ENCODE results near the gene SLCO2B1. TPM values are rescaled to one million over a fixed set of nuclear protein-coding genes. Genes with fewer than 3 reads are reported as not detected.

The SLCO2B1 gene
- total RNA-seq, 1 donor from 2014 or later: 0.18 TPM

DNA sequence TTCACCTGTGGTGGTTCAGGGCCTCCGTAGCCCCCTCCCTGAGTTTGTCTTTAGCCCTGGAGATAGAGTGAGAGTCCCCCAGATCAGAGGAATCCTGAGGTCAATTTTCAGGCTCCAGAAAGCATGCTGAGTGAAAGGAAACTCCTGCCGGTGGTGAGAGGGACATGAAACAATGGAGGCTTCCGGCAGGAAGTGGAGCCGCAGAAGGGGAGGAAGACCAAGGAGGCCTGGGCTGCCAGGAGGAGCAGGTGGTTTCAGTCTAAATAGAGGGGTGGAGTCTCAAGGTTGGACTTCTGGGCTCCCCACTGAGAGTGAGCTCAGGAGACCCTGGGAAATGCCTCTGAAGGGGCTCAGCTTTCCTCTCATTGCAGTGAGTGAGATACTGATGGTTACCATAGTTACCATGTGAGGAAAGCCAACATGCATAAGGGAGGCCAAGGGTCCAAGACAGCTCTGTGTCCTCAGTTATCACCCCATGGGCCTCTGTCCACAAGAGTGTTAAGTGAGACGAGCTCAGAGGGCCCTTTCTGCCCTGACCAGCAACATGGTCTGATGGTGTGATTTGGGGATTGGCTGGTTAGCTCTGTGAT is 10.7 kb downstream of the SLCO2B1 start:
- Mint-ChIP-seq H3K27me3 (peaks cover 18% of the 10 kb centered on the region), H3K9me3 (peaks cover 3% of the 10 kb centered on the region), H3K36me3 (ENCODE audit: low read depth) (no peaks in the 10 kb centered on the region), H3K4me1 (no peaks in the 10 kb centered on the region), H3K4me3 (no peak overlapping the region), H3K27ac (no peak overlapping the region)
- ATAC-seq (ENCODE audit: low read depth) (no peak), DNase-seq (no peak)
- ChIA-PET POLR2A (no interaction called here), CTCF (no interaction called here)
- no peak for TF ChIP-seq CTCF (IDR thresholded peaks at IDR 0.05)
- intact Hi-C loops (cut with micrococcal nuclease): no loop called here

GRCh38 chr11:75162954-75163353 is 12.0 kb downstream of the SLCO2B1 start:
- Mint-ChIP-seq H3K27me3 (peaks cover 18% of the 10 kb centered on the region), H3K9me3 (peaks cover 3% of the 10 kb centered on the region), H3K27ac (no peak overlapping the region), H3K4me1 (no peaks in the 10 kb centered on the region), H3K4me3 (no peak overlapping the region), H3K36me3 (ENCODE audit: low read depth) (no peaks in the 10 kb centered on the region)
- intact Hi-C loops (cut with micrococcal nuclease): no loop called here
- ChIA-PET POLR2A (no interaction called here), CTCF (no interaction called here)
- ATAC-seq (ENCODE audit: low read depth): no peak
- no peak for TF ChIP-seq CTCF (IDR thresholded peaks at IDR 0.05)
- no peak for DNase-seq

- intact Hi-C loops (cut with micrococcal nuclease): no loop called here
- Mint-ChIP-seq H3K27ac (no peak overlapping the region), H3K27me3 (peaks cover 18% of the 10 kb centered on the region)
Observed at GRCh38 chr11:75163921-75164849, 13.3 kb downstream of the SLCO2B1 start.

GRCh38 chr11:75165721-75166120 is 14.8 kb downstream of the SLCO2B1 start:
- ChIA-PET CTCF (no interaction called here), POLR2A (no interaction called here)
- DNase-seq (no peak), ATAC-seq (ENCODE audit: low read depth) (no peak)
- intact Hi-C loops (cut with micrococcal nuclease): no loop called here
- no peak overlapping the region for H3K27ac Mint-ChIP-seq
- peaks cover 20% of the 10 kb centered on the region for H3K27me3 Mint-ChIP-seq
- no peaks in the 10 kb centered on the region for H3K4me1 Mint-ChIP-seq
- H3K9me3 Mint-ChIP-seq: peaks cover under 1% of the 10 kb centered on the region
- no peaks in the 10 kb centered on the region for H3K36me3 Mint-ChIP-seq (ENCODE audit: low read depth)
- no peak for TF ChIP-seq CTCF (IDR thresholded peaks at IDR 0.05)
- no peak overlapping the region for H3K4me3 Mint-ChIP-seq

More at GRCh38 chr11:75163921-75164849, 13.3 kb downstream of the SLCO2B1 start:
- no peak overlapping the region for H3K4me3 Mint-ChIP-seq
- ChIA-PET POLR2A (no interaction called here), CTCF (no interaction called here)
- no peak for DNase-seq
- ATAC-seq (ENCODE audit: low read depth): no peak
- no peak for TF ChIP-seq CTCF (IDR thresholded peaks at IDR 0.05)
- H3K9me3 Mint-ChIP-seq: peaks cover 3% of the 10 kb centered on the region
- no peaks in the 10 kb centered on the region for H3K4me1 Mint-ChIP-seq
- no peaks in the 10 kb centered on the region for H3K36me3 Mint-ChIP-seq (ENCODE audit: low read depth)

DNA sequence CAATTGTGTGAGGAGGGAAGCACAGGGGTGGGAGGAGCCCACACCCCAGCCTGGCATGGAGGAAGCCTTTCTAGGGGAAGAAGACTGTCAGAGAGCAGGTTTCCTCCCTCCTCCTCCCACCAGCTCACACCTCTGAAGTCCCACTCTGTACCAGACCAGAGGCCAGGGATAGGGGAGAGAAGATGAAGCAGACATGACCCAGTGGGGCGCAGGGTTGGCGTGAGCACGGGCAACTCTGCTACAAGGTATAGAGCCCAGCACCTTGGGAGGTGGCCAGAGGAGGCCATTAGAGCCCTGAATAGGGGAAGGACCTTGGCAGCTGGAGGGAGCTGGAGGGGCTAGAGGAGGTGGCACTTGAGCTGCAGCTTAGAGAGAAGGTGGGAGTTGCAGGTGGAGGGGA is 15.9 kb downstream of the SLCO2B1 start:
- no peak overlapping the region for H3K4me3 Mint-ChIP-seq
- ChIA-PET CTCF (no interaction called here), POLR2A (no interaction called here)
- H3K27ac Mint-ChIP-seq: no peak overlapping the region
- no peak for TF ChIP-seq CTCF (IDR thresholded peaks at IDR 0.05)
- no peaks in the 10 kb centered on the region for H3K4me1 Mint-ChIP-seq
- H3K27me3 Mint-ChIP-seq: peaks cover 18% of the 10 kb centered on the region
- ATAC-seq (ENCODE audit: low read depth): no peak
- H3K9me3 Mint-ChIP-seq: no peaks in the 10 kb centered on the region
- intact Hi-C loops (cut with micrococcal nuclease): no loop called here
- no peak for DNase-seq
- H3K36me3 Mint-ChIP-seq (ENCODE audit: low read depth): no peaks in the 10 kb centered on the region
